Fibroblast of lung (primary cell): ENCODE data around the gene SLC13A3. TPM values are rescaled to one million over a fixed set of nuclear protein-coding genes. Genes with fewer than 3 reads are reported as not detected.

Experiments
- DNase-seq, 2 donors: peaks; one replicate each; pipeline versions ENCODE4 v3.0.0 to v3.0.0-alpha.2; 2010; ENCODE audit warnings: low read depth in 2 of 2
- H2AFZ ChIP-seq: 2 replicates; pipeline ENCODE4 v1.5.1; 2012; ENCODE audit warnings: low read length, control low read depth, inconsistent platforms
- H3K27ac ChIP-seq: 2 replicates; pipeline ENCODE4 v1.5.1; 2011; ENCODE audit warnings: low read length, control low read depth; ENCODE audit not compliant: insufficient read depth
- H3K27me3 ChIP-seq: 2 replicates; pipeline ENCODE4 v1.5.1; 2011; ENCODE audit warnings: mild to moderate bottlenecking, low read length; ENCODE audit not compliant: control insufficient read depth, insufficient read depth
- H3K36me3 ChIP-seq: 2 replicates; pipeline ENCODE4 v1.5.1; 2011; ENCODE audit warnings: low read length; ENCODE audit not compliant: control insufficient read depth, insufficient read depth
- H3K4me1 ChIP-seq: 2 replicates; pipeline ENCODE4 v1.5.1; 2011; ENCODE audit warnings: low read length; ENCODE audit not compliant: control insufficient read depth, insufficient read depth; ENCODE audit errors: extremely low read depth
- H3K4me2 ChIP-seq: 2 replicates; pipeline ENCODE4 v1.5.1; 2011; ENCODE audit warnings: low read length, control low read depth; ENCODE audit not compliant: insufficient read depth; ENCODE audit errors: extremely low read depth
- H3K4me3 ChIP-seq, 4 experiments: fragments of 200-600 bp in 1 of 4; sonication (generic) in 1 of 4; replicated peaks in 1 of 4; 2 replicates each; pipeline ENCODE4 v1.5.1; 2011 to 2016; ENCODE audit warnings: low read length in 4 of 4, low read depth in 3 of 4, mild to moderate bottlenecking in 3 of 4, control low read depth in 2 of 4, inconsistent platforms in 1 of 4, mixed read lengths in 1 of 4; ENCODE audit not compliant: insufficient read depth in 1 of 4; ENCODE audit errors: control extremely low read depth in 1 of 4
- H3K79me2 ChIP-seq: 2 replicates; pipeline ENCODE4 v1.5.1; 2012; ENCODE audit warnings: mild to moderate bottlenecking, low read length, inconsistent platforms; ENCODE audit not compliant: control insufficient read depth, insufficient read depth
- H3K9ac ChIP-seq: 2 replicates; pipeline ENCODE4 v1.5.1; 2011; ENCODE audit warnings: mild to moderate bottlenecking, low read length, control low read depth; ENCODE audit not compliant: insufficient read depth
- H3K9me3 ChIP-seq: 2 replicates; pipeline ENCODE4 v1.5.1; 2012; ENCODE audit warnings: low read depth, low read length; ENCODE audit not compliant: control insufficient read depth, insufficient read depth
- H4K20me1 ChIP-seq: 2 replicates; pipeline ENCODE4 v1.5.1; 2011; ENCODE audit warnings: low read length; ENCODE audit not compliant: control insufficient read depth, insufficient read depth; ENCODE audit errors: extremely low read depth
- EZH2 ChIP-seq: IDR thresholded peaks from 2 replicates; pipeline ENCODE4 v1.5.1; 2012; ENCODE audit warnings: low read length, control low read depth, mild to moderate bottlenecking; ENCODE audit errors: missing control alignments
- polyA plus RNA-seq, 2 donors: library from polyadenylated mRNA; depleted of rRNA in 1 of 2; stranded (reverse) in 1 of 2; unstranded in 1 of 2; fragments of >200 nt; gene quantifications; 2 replicates each; pipeline ENCODE4 v1.2.1, GENCODE V29; 2011 to 2012; ENCODE audit warnings: missing spikeins in 1 of 2
- total RNA-seq: library from RNA; depleted of rRNA; stranded (reverse); fragments of >200 nt; gene quantifications from 2 replicates; pipeline ENCODE4 v1.2.1, GENCODE V29; 2014
- TF ChIP-seq, protein P1 (sequence below), 2 donors: IDR thresholded peaks in 1 of 2; conservative IDR thresholded peaks in 1 of 2; 1 replicate in 1 of 2; 2 replicates in 1 of 2; pipeline ENCODE4 v1.5.1; 2011 to 2012; ENCODE audit warnings: low read length in 2 of 2, control low read depth in 1 of 2, inconsistent platforms in 1 of 2, low read depth in 1 of 2, mild to moderate bottlenecking in 1 of 2

The SLC13A3 gene
- total and polyA plus RNA-seq, 2 donors (not counting 1 experiment from before 2014, with no cell fraction given): 2.2 to 5.6 TPM

DNA sequence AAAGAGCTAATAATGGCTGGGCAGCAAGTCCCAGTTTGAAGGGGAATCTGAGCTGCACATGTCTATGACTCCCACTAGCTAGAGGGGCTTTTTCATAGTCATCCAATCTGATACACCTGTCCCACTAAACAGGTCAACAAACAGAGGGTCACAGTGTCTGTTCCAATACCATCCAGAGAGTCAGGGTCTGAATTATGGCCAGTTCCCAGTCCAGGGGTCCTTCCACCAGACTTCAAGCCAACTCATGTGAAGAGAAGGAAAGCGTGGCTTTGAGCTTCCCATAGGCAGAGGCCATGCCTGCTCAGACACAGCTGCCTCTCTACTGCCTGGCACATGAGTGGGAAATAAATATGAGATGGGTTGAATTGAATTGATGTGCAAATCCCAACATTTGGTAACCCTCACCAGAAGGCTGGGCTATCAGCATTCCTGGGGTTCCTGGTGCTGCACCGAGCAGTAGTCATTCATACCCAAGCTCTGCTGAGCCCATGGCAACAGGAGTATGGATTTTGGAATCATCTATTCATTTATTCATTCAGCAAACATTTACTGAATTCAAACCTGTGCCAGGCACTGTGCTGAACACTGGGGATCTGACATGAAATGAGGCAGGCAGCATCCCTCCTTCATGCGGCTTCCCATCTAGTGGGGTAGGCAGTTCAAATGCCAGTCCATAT, 20.7 kb upstream of the SLC13A3 start:
- Histone ChIP-seq H3K9me3 (no peaks in the 10 kb centered on the region), H3K27ac (no peak overlapping the region), H3K27me3 (no peaks in the 10 kb centered on the region)

DNA sequence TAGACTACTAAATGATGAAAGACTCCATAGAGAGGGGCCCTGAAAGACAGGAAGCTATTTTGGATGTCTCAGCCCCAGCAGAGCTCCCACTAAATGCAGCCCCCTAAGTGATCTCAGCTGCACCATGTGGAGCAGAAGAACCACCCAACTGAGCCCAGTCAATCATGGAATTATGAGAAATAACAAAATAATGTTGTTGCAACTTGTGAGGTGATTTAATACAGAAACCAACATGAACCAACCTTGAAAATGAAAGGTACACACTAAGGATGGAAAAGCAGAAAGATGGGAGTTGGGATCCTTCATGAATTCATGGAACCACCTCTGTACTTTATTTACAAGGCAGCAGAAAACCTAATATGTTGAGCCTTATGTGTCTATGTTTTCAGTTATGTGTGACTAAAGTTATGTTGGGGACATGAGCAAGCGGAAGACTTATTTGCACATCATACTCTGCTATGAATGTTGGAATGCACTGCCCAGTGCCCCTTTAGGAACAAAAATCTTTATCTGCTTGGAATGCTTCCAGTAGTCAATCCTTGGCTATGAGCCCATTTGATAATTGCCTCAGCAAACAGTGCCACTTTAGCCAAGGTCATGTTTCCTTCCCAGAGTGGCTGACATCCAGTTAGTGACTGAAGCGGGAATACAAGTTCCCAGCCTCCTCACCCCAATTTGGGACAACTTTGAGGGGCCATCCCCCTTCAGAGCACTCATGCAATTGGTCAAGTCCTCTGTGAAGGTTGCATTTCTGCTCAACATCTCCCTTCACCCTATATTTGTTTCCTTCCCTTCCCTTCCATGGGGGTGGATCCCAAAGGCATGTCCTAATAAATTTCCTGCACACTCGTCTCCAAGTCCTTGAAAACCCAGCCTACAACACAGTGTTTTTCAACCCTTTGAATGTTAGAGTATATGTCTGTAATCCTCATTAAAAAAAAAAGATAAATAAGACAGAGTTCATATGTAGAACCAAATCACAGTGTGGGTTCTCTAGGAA, 19.6 kb upstream of the SLC13A3 start:
- no peak overlapping the region for H3K27ac ChIP-seq
- no peaks in the 10 kb centered on the region for H3K9me3 ChIP-seq
- H3K36me3 ChIP-seq: no peaks in the 10 kb centered on the region
- TF ChIP-seq, protein P1, sequence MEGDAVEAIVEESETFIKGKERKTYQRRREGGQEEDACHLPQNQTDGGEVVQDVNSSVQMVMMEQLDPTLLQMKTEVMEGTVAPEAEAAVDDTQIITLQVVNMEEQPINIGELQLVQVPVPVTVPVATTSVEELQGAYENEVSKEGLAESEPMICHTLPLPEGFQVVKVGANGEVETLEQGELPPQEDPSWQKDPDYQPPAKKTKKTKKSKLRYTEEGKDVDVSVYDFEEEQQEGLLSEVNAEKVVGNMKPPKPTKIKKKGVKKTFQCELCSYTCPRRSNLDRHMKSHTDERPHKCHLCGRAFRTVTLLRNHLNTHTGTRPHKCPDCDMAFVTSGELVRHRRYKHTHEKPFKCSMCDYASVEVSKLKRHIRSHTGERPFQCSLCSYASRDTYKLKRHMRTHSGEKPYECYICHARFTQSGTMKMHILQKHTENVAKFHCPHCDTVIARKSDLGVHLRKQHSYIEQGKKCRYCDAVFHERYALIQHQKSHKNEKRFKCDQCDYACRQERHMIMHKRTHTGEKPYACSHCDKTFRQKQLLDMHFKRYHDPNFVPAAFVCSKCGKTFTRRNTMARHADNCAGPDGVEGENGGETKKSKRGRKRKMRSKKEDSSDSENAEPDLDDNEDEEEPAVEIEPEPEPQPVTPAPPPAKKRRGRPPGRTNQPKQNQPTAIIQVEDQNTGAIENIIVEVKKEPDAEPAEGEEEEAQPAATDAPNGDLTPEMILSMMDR (conservative IDR thresholded peaks at IDR 0.05 in 1 of 2, IDR thresholded peaks at IDR 0.05 in 1 of 2; ENCODE audit: low read depth in 1 of 2, low read length in 2 of 2): no peak
- no peak for TF ChIP-seq EZH2
- H3K9ac ChIP-seq: no peak overlapping the region
- H3K4me3 ChIP-seq: no peak overlapping the region
- no peak overlapping the region for H3K4me2 ChIP-seq
- no peaks in the 10 kb centered on the region for H3K27me3 ChIP-seq
- no peaks in the 10 kb centered on the region for H3K79me2 ChIP-seq
- no peak for DNase-seq
- no peak overlapping the region for H2AFZ ChIP-seq
- H3K4me1 ChIP-seq: no peaks in the 10 kb centered on the region
- H4K20me1 ChIP-seq: no peaks in the 10 kb centered on the region

More for the DNA sequence above, 20.7 kb upstream of the SLC13A3 start:
- TF ChIP-seq EZH2: no peak
- Histone ChIP-seq H2AFZ (no peak overlapping the region), H3K4me2 (no peak overlapping the region), H4K20me1 (no peaks in the 10 kb centered on the region), H3K9ac (no peak overlapping the region), H3K4me3 (no peak overlapping the region), H3K79me2 (no peaks in the 10 kb centered on the region), H3K36me3 (no peaks in the 10 kb centered on the region), H3K4me1 (no peaks in the 10 kb centered on the region)
- DNase-seq: no peak

DNA sequence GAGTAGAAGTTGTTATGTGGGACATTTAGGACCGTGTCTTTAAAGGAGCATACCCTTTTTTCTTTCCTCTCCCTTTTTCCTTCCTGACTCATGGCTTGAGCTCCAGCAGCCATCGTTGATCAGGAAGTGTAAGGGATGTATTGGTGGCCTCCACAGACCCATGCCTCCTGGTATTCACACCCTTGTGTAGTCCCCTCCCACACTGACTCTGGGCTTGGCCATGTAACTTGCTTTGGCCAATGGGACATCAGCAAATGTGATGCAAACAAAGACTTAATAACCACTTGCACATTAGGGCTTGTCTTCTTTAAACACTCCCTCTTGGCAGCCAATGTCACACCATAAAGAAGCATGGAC, 18.9 kb upstream of the SLC13A3 start:
- no peak overlapping the region for H3K4me2 ChIP-seq
- TF ChIP-seq, protein P1 (conservative IDR thresholded peaks at IDR 0.05 in 1 of 2, IDR thresholded peaks at IDR 0.05 in 1 of 2; ENCODE audit: low read depth in 1 of 2, low read length in 2 of 2): no peak
- no peak for TF ChIP-seq EZH2
- no peaks in the 10 kb centered on the region for H3K4me1 ChIP-seq
- no peaks in the 10 kb centered on the region for H3K36me3 ChIP-seq
- no peaks in the 10 kb centered on the region for H3K79me2 ChIP-seq
- no peak for DNase-seq
- no peaks in the 10 kb centered on the region for H3K9me3 ChIP-seq
- H2AFZ ChIP-seq: no peak overlapping the region
- no peaks in the 10 kb centered on the region for H4K20me1 ChIP-seq
- no peak overlapping the region for H3K9ac ChIP-seq
- no peak overlapping the region for H3K4me3 ChIP-seq
- H3K27me3 ChIP-seq: no peaks in the 10 kb centered on the region
- no peak overlapping the region for H3K27ac ChIP-seq
